HEK293 (cell line): ENCODE data around the gene CDKAL1.

Source experiments
- CTCF ChIA-PET: fragments of 350-600 bp; formaldehyde crosslinking; extraction: SDS; loops from one replicate; lab custom pipeline; 2021; ENCODE audit warnings: antibody characterized with exemption; lab: Yijun Ruan, JAX
- POLR2A ChIA-PET: fragments of 300-600 bp; formaldehyde crosslinking; extraction: SDS; loops from one replicate; lab custom pipeline; 2020; ENCODE audit warnings: antibody characterized with exemption, inconsistent platforms; lab: Yijun Ruan, JAX
- H3K27ac ChIP-seq: fragments of 200-500 bp; sonication (Bioruptor generic); 2 replicates; pipeline ENCODE4 v1.5.1; 2014; ENCODE audit warnings: low read depth, low read length, control low read depth, inconsistent platforms; ENCODE audit errors: extremely low read depth
- H3K36me3 ChIP-seq, 2 experiments: fragments of 200-500 bp in 1 of 2; sonication (Bioruptor generic) in 1 of 2; 1 replicate in 1 of 2; 2 replicates in 1 of 2; pipeline ENCODE4 v1.5.1; 2014 to 2017; ENCODE audit warnings: inconsistent platforms in 2 of 2, low read length in 2 of 2; ENCODE audit not compliant: control insufficient read depth in 2 of 2, insufficient read depth in 1 of 2
- H3K4me1 ChIP-seq: fragments of 200-500 bp; sonication (Bioruptor generic); 2 replicates; pipeline ENCODE4 v1.5.1; 2014; ENCODE audit warnings: mild to moderate bottlenecking, low read length, inconsistent platforms; ENCODE audit not compliant: control insufficient read depth, insufficient read depth
- H3K4me3 ChIP-seq: 2 replicates; pipeline ENCODE4 v1.5.1; 2011; ENCODE audit warnings: low read depth, mild to moderate bottlenecking, control low read depth, low read length, moderate library complexity
- H3K9me3 ChIP-seq: fragments of 200-500 bp; sonication (Bioruptor generic); 2 replicates; pipeline ENCODE4 v1.5.1; 2014; ENCODE audit warnings: low read depth, low read length, inconsistent platforms; ENCODE audit not compliant: control insufficient read depth, insufficient read depth
- GLI2 ChIP-seq: fragments of 450-650 bp; formaldehyde crosslinking; IDR thresholded peaks from 2 replicates; pipeline ENCODE4; 2017; ENCODE audit warnings: missing biosample characterization, missing genetic modification characterization, low read depth, borderline replicate concordance
- GLI4 ChIP-seq: fragments of 450-650 bp; formaldehyde crosslinking; IDR thresholded peaks from 2 replicates; pipeline ENCODE4 v1.5.1; 2016; ENCODE audit warnings: missing biosample characterization, missing genetic modification characterization
- HOXD13 ChIP-seq: sonication (generic); formaldehyde crosslinking; IDR thresholded peaks from 2 replicates; pipeline ENCODE4 v1.8.0; 2022; ENCODE audit warnings: missing genetic modification reagents, borderline replicate concordance
- OVOL3 ChIP-seq: fragments of 450-650 bp; formaldehyde crosslinking; IDR thresholded peaks from 2 replicates; pipeline ENCODE4 v1.5.1; 2016; ENCODE audit warnings: missing biosample characterization, missing genetic modification characterization
- SCRT2 ChIP-seq: fragments of 450-650 bp; formaldehyde crosslinking; IDR thresholded peaks from 2 replicates; pipeline ENCODE4 v1.5.1; 2016; ENCODE audit warnings: missing biosample characterization, missing genetic modification characterization
- SP2 ChIP-seq: fragments of 450-650 bp; formaldehyde crosslinking; IDR thresholded peaks from 2 replicates; pipeline ENCODE4 v1.5.1; 2016; ENCODE audit warnings: missing biosample characterization, missing genetic modification characterization
- ZBTB8A ChIP-seq: fragments of 450-650 bp; formaldehyde crosslinking; IDR thresholded peaks from 2 replicates; pipeline ENCODE4 v1.5.1; 2016; ENCODE audit warnings: missing biosample characterization, missing genetic modification characterization
- ZEB2 ChIP-seq: fragments of 450-650 bp; formaldehyde crosslinking; IDR thresholded peaks from 2 replicates; pipeline ENCODE4 v1.5.1; 2016; ENCODE audit warnings: missing biosample characterization, missing genetic modification characterization
- ZNF138 ChIP-seq: fragments of 450-650 bp; formaldehyde crosslinking; IDR thresholded peaks from 2 replicates; pipeline ENCODE4 v1.5.1; 2016; ENCODE audit warnings: missing biosample characterization, missing genetic modification characterization, borderline replicate concordance
- ZNF221 ChIP-seq: fragments of 450-650 bp; formaldehyde crosslinking; IDR thresholded peaks from 2 replicates; pipeline ENCODE4 v1.5.1; 2017; ENCODE audit warnings: missing biosample characterization, missing genetic modification characterization, borderline replicate concordance
- ZNF335 ChIP-seq: fragments of 450-650 bp; formaldehyde crosslinking; conservative IDR thresholded peaks from 2 replicates; pipeline ENCODE4 v1.5.1; 2016; ENCODE audit warnings: missing biosample characterization, missing genetic modification characterization
- ZNF37A ChIP-seq: fragments of 450-650 bp; IDR thresholded peaks from 2 replicates; pipeline ENCODE4 v1.5.1; 2018; ENCODE audit warnings: missing biosample characterization, missing genetic modification characterization
- ZNF843 ChIP-seq: fragments of 450-650 bp; formaldehyde crosslinking; IDR thresholded peaks from 2 replicates; pipeline ENCODE4 v1.5.1; 2016; ENCODE audit warnings: missing biosample characterization, missing genetic modification characterization
- TF ChIP-seq, protein P1 (sequence below): fragments of 450-650 bp; formaldehyde crosslinking; IDR thresholded peaks from 2 replicates; pipeline ENCODE4 v1.5.1; 2016; ENCODE audit warnings: missing biosample characterization, missing genetic modification characterization
- TF ChIP-seq, protein P2 (sequence below): fragments of 450-650 bp; formaldehyde crosslinking; IDR thresholded peaks from 2 replicates; pipeline ENCODE4 v1.5.1; 2016; ENCODE audit warnings: missing biosample characterization, missing genetic modification characterization
- TF ChIP-seq, protein P3 (sequence below): fragments of 450-650 bp; formaldehyde crosslinking; IDR thresholded peaks from 2 replicates; pipeline ENCODE4 v1.5.1; 2016; ENCODE audit warnings: missing biosample characterization, missing genetic modification characterization
- TF ChIP-seq, protein P4 (sequence below): fragments of 450-650 bp; formaldehyde crosslinking; IDR thresholded peaks from 2 replicates; pipeline ENCODE4 v1.5.1; 2016; ENCODE audit warnings: missing biosample characterization, missing genetic modification characterization, low read depth
- TF ChIP-seq, protein P5 (sequence below): fragments of 450-650 bp; formaldehyde crosslinking; IDR thresholded peaks from 2 replicates; pipeline ENCODE4 v1.5.1; 2016; ENCODE audit warnings: missing biosample characterization, missing genetic modification characterization, borderline replicate concordance

The CDKAL1 gene

DNA sequence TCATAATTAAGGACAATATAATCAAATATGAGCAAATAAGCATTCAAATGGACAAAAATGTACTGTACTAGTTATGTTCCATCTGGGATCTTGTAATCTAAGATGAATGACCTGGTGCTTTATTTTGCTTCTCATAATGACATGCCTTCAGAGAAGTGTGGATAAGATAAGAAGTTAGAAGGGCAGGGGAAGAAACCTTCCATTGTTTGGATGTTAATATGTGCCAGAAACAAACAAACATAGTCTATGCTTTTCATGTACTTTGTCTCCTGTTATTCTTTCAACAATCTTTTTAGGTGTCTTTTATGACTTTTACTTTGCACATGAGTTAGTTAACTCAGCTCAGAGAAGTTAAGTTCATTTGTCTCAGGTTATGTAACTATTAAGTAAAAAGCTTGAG, 547.8 kb downstream of the CDKAL1 start:
- CTCF ChIA-PET: interaction anchor here (0.6 kb wide), 1 partner anchor 50 kb away, joined by 3 read pairs; no protein-coding TSS in a partner anchor
- H3K4me1 ChIP-seq: peaks cover 6% of the 10 kb centered on the region; the same call in 1 of the 2 replicates
- TF ChIP-seq, protein P1, sequence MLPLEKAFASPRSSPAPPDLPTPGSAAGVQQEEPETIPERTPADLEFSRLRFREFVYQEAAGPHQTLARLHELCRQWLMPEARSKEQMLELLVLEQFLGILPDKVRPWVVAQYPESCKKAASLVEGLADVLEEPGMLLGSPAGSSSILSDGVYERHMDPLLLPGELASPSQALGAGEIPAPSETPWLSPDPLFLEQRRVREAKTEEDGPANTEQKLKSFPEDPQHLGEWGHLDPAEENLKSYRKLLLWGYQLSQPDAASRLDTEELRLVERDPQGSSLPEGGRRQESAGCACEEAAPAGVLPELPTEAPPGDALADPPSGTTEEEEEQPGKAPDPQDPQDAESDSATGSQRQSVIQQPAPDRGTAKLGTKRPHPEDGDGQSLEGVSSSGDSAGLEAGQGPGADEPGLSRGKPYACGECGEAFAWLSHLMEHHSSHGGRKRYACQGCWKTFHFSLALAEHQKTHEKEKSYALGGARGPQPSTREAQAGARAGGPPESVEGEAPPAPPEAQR (tag by site-specific recombination): no peak
- no peak for TF ChIP-seq ZNF221 (tag by site-specific recombination)
- TF ChIP-seq, protein P2, sequence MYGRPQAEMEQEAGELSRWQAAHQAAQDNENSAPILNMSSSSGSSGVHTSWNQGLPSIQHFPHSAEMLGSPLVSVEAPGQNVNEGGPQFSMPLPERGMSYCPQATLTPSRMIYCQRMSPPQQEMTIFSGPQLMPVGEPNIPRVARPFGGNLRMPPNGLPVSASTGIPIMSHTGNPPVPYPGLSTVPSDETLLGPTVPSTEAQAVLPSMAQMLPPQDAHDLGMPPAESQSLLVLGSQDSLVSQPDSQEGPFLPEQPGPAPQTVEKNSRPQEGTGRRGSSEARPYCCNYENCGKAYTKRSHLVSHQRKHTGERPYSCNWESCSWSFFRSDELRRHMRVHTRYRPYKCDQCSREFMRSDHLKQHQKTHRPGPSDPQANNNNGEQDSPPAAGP (tag by site-specific recombination): no peak
- TF ChIP-seq, protein P3, sequence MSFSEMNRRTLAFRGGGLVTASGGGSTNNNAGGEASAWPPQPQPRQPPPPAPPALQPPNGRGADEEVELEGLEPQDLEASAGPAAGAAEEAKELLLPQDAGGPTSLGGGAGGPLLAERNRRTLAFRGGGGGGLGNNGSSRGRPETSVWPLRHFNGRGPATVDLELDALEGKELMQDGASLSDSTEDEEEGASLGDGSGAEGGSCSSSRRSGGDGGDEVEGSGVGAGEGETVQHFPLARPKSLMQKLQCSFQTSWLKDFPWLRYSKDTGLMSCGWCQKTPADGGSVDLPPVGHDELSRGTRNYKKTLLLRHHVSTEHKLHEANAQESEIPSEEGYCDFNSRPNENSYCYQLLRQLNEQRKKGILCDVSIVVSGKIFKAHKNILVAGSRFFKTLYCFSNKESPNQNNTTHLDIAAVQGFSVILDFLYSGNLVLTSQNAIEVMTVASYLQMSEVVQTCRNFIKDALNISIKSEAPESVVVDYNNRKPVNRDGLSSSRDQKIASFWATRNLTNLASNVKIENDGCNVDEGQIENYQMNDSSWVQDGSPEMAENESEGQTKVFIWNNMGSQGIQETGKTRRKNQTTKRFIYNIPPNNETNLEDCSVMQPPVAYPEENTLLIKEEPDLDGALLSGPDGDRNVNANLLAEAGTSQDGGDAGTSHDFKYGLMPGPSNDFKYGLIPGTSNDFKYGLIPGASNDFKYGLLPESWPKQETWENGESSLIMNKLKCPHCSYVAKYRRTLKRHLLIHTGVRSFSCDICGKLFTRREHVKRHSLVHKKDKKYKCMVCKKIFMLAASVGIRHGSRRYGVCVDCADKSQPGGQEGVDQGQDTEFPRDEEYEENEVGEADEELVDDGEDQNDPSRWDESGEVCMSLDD (tag by site-specific recombination): no peak
- no peak for TF ChIP-seq ZEB2 (tag by site-specific recombination)
- TF ChIP-seq GLI4 (tag by site-specific recombination): no peak
- TF ChIP-seq ZNF843: no peak
- no peak for TF ChIP-seq GLI2 (tag by site-specific recombination)
- TF ChIP-seq SCRT2 (tag by site-specific recombination): no peak
- TF ChIP-seq HOXD13 (CRISPR knock-in tag): no peak
- no peak for TF ChIP-seq OVOL3
- no peak for TF ChIP-seq ZNF335 (tag by site-specific recombination)
- TF ChIP-seq SP2 (tag by site-specific recombination): no peak
- no peak for TF ChIP-seq ZBTB8A
- POLR2A ChIA-PET: no interaction called here
- no peaks in the 10 kb centered on the region for H3K36me3 ChIP-seq
- H3K9me3 ChIP-seq: no peaks in the 10 kb centered on the region
- no peak overlapping the region for H3K4me3 ChIP-seq
- no peak overlapping the region for H3K27ac ChIP-seq

DNA sequence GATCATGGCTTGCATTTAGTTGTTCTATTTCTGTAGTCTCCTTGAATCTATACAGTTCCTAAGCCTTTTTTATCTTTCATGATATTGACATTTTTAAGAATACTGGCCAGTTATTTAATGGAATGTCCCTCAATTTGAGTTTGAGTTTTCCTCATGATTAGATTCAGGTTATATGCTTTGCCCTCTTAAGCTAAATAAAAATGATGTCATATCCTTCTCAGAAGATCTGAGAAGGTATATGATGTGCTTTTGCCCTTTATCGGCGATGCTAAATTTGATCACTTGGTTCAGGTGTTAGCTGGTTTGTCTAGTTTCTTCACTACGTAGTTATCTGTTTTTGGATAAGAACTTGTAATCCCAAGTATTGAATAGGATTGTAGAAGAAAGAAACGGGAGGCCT, 549.5 kb downstream of the CDKAL1 start:
- POLR2A ChIA-PET: no interaction called here
- Histone ChIP-seq H3K4me1 (peaks cover 6% of the 10 kb centered on the region; the same call in 1 of the 2 replicates), H3K27ac (no peak overlapping the region), H3K4me3 (no peak overlapping the region), H3K36me3 (no peaks in the 10 kb centered on the region), H3K9me3 (no peaks in the 10 kb centered on the region)
- CTCF ChIA-PET: no interaction called here
- TF ChIP-seq, protein P4, sequence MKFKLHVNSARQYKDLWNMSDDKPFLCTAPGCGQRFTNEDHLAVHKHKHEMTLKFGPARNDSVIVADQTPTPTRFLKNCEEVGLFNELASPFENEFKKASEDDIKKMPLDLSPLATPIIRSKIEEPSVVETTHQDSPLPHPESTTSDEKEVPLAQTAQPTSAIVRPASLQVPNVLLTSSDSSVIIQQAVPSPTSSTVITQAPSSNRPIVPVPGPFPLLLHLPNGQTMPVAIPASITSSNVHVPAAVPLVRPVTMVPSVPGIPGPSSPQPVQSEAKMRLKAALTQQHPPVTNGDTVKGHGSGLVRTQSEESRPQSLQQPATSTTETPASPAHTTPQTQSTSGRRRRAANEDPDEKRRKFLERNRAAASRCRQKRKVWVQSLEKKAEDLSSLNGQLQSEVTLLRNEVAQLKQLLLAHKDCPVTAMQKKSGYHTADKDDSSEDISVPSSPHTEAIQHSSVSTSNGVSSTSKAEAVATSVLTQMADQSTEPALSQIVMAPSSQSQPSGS (tag by site-specific recombination): peak; percentile 57; the same call in 1 of the 2 replicates
- TF ChIP-seq ZNF138: no peak

DNA sequence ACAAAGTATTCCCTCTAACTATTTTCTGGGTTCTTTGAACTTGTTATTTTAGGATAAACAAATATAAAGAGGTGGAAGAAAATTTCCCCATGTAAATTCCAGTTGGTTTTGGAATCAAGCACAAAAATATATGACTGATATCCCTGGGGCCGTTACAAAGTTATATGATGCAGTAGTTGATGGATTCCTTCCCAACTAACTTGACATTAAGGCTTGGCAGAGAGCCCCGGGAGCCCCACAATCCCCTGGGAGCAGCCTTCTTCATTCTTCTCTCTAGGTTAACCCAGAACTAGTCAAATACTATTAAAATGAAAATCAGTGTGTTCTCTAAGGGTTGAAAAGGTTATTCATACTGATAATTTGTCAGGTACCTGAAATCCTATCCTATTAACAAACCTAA, 550.4 kb downstream of the CDKAL1 start:
- ChIA-PET CTCF (no interaction called here), POLR2A (no interaction called here)
- Histone ChIP-seq H3K4me1 (peaks cover 6% of the 10 kb centered on the region; the same call in 1 of the 2 replicates), H3K9me3 (no peaks in the 10 kb centered on the region), H3K36me3 (no peaks in the 10 kb centered on the region), H3K4me3 (no peak overlapping the region), H3K27ac (no peak overlapping the region)
- TF ChIP-seq, protein P5, sequence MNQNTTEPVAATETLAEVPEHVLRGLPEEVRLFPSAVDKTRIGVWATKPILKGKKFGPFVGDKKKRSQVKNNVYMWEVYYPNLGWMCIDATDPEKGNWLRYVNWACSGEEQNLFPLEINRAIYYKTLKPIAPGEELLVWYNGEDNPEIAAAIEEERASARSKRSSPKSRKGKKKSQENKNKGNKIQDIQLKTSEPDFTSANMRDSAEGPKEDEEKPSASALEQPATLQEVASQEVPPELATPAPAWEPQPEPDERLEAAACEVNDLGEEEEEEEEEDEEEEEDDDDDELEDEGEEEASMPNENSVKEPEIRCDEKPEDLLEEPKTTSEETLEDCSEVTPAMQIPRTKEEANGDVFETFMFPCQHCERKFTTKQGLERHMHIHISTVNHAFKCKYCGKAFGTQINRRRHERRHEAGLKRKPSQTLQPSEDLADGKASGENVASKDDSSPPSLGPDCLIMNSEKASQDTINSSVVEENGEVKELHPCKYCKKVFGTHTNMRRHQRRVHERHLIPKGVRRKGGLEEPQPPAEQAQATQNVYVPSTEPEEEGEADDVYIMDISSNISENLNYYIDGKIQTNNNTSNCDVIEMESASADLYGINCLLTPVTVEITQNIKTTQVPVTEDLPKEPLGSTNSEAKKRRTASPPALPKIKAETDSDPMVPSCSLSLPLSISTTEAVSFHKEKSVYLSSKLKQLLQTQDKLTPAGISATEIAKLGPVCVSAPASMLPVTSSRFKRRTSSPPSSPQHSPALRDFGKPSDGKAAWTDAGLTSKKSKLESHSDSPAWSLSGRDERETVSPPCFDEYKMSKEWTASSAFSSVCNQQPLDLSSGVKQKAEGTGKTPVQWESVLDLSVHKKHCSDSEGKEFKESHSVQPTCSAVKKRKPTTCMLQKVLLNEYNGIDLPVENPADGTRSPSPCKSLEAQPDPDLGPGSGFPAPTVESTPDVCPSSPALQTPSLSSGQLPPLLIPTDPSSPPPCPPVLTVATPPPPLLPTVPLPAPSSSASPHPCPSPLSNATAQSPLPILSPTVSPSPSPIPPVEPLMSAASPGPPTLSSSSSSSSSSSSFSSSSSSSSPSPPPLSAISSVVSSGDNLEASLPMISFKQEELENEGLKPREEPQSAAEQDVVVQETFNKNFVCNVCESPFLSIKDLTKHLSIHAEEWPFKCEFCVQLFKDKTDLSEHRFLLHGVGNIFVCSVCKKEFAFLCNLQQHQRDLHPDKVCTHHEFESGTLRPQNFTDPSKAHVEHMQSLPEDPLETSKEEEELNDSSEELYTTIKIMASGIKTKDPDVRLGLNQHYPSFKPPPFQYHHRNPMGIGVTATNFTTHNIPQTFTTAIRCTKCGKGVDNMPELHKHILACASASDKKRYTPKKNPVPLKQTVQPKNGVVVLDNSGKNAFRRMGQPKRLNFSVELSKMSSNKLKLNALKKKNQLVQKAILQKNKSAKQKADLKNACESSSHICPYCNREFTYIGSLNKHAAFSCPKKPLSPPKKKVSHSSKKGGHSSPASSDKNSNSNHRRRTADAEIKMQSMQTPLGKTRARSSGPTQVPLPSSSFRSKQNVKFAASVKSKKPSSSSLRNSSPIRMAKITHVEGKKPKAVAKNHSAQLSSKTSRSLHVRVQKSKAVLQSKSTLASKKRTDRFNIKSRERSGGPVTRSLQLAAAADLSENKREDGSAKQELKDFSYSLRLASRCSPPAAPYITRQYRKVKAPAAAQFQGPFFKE: no peak
- TF ChIP-seq, protein P1 (tag by site-specific recombination): no peak
- TF ChIP-seq ZNF37A (tag by site-specific recombination): no peak
